GM12878 (cell line): ENCODE results near the gene SMURF1. TPM values are rescaled to one million over a fixed set of nuclear protein-coding genes. Genes with fewer than 3 reads are reported as not detected.

Experiments used
- ATAC-seq: fragments of 200-7000 bp; cut with Tn5 transposase; 3 replicates; pipeline ENCODE4 v1.9.1; 2020; ENCODE audit warnings: mild to moderate bottlenecking, moderate library complexity
- BruUV-seq: library from RNA; stranded (reverse); fragments of 400-500 nt; replicated peaks from 2 replicates; lab custom pipeline; 2021; lab: Mats Ljungman, UMichigan
- CTCF ChIA-PET: fragments of 300-600 bp; sonication (Branson Sonifier 250); formaldehyde crosslinking; extraction: SDS; loops from one replicate; lab custom pipeline; 2021; ENCODE audit warnings: inconsistent platforms; lab: Yijun Ruan, JAX
- POLR2A ChIA-PET: fragments of 350-600 bp; formaldehyde crosslinking; extraction: SDS; loops from one replicate; lab custom pipeline; 2021; ENCODE audit warnings: inconsistent platforms; lab: Charles Lee
- RAD21 ChIA-PET: fragments of 300-600 bp; sonication (Branson Sonifier 250); formaldehyde crosslinking; loops from one replicate; lab custom pipeline; 2023; ENCODE audit warnings: antibody characterized with exemption; ENCODE audit not compliant: unreplicated experiment; lab: Charles Lee
- SMC1A ChIA-PET: fragments of 300-600 bp; sonication (Branson Sonifier 250); formaldehyde crosslinking; loops from one replicate; lab custom pipeline; 2023; ENCODE audit not compliant: unreplicated experiment, uncharacterized antibody; lab: Charles Lee
- DNase-seq: peaks from one replicate; pipeline ENCODE4 v3.0.0-alpha.2; 2011; ENCODE audit warnings: low read depth, low spot score
- FAIRE-seq: peaks from 3 replicates; lab custom pipeline; 2011; peaks lifted over from hg19 to GRCh38; lab: Jason Lieb, UNC
- H2AFZ ChIP-seq: 2 replicates; pipeline ENCODE4 v1.6.0; 2011; ENCODE audit warnings: low read depth, low read length, control low read depth; ENCODE audit not compliant: control insufficient read depth
- H3K27ac ChIP-seq: 2 replicates; pipeline ENCODE4 v1.5.1; 2011; ENCODE audit warnings: control low read depth; ENCODE audit not compliant: control insufficient read depth, insufficient read depth
- H3K27me3 ChIP-seq, 2 experiments: replicated peaks in 1 of 2; 2 replicates each; pipeline versions ENCODE4 v1.6.0 to v1.6.1; 2011; ENCODE audit warnings: low read length in 1 of 2; ENCODE audit not compliant: control insufficient read depth in 2 of 2, insufficient read depth in 2 of 2
- H3K36me3 ChIP-seq, 2 experiments: 2 replicates each; pipeline ENCODE4 v1.5.1; 2011; ENCODE audit warnings: low read length in 1 of 2; ENCODE audit not compliant: control insufficient read depth in 2 of 2, insufficient read depth in 2 of 2
- H3K4me1 ChIP-seq: 2 replicates; pipeline ENCODE4 v1.6.1; 2011; ENCODE audit warnings: mild to moderate bottlenecking, low read length, moderate library complexity, mixed read lengths; ENCODE audit not compliant: control insufficient read depth, insufficient read depth
- H3K4me2 ChIP-seq: 2 replicates; pipeline ENCODE4 v1.6.0; 2011; ENCODE audit warnings: control low read depth; ENCODE audit not compliant: control insufficient read depth, insufficient read depth
- H3K4me3 ChIP-seq: fragments of 200-600 bp; sonication (generic); 2 replicates; pipeline ENCODE4 v1.5.1; 2016
- H3K79me2 ChIP-seq: 2 replicates; pipeline ENCODE4 v1.6.0; 2011; ENCODE audit warnings: low read length; ENCODE audit not compliant: control insufficient read depth, insufficient read depth
- H3K9ac ChIP-seq: 2 replicates; pipeline ENCODE4 v1.8.0; 2011; ENCODE audit warnings: low read length, control low read depth, mixed read lengths; ENCODE audit not compliant: control insufficient read depth, insufficient read depth
- H3K9me3 ChIP-seq: replicated peaks from 3 replicates; pipeline ENCODE4 v1.5.1; 2011; ENCODE audit warnings: mild to moderate bottlenecking, low read length; ENCODE audit not compliant: control insufficient read depth, insufficient read depth
- H4K20me1 ChIP-seq: 2 replicates; pipeline ENCODE4 v1.6.0; 2011; ENCODE audit not compliant: control insufficient read depth, insufficient read depth
- CBFB ChIP-seq: IDR thresholded peaks from 2 replicates; pipeline ENCODE4 v1.6.1; 2016; ENCODE audit warnings: antibody characterized with exemption, low read depth
- CBX3 ChIP-seq: fragments of 200-600 bp; sonication (generic); IDR thresholded peaks from 2 replicates; pipeline ENCODE4 v1.6.1; 2016; ENCODE audit warnings: low read depth, borderline replicate concordance
- GATAD2B ChIP-seq: fragments of 450-650 bp; conservative IDR thresholded peaks from 2 replicates; pipeline ENCODE4 v1.6.1; 2017; ENCODE audit warnings: low read depth, mild to moderate bottlenecking, moderate library complexity
- MTA3 ChIP-seq: IDR thresholded peaks from 2 replicates; pipeline ENCODE4 v1.6.1; 2012; ENCODE audit warnings: low read length, inconsistent platforms, borderline replicate concordance
- PML ChIP-seq: IDR thresholded peaks from 2 replicates; pipeline ENCODE4 v1.6.1; 2012; ENCODE audit warnings: low read length, inconsistent platforms
- SMARCA5 ChIP-seq: fragments of 450-650 bp; IDR thresholded peaks from 2 replicates; pipeline ENCODE4 v1.6.1; 2017; ENCODE audit warnings: mild to moderate bottlenecking
- ZNF207 ChIP-seq: fragments of 450-650 bp; IDR thresholded peaks from 2 replicates; pipeline ENCODE4 v1.6.1; 2014; ENCODE audit warnings: antibody characterized with exemption, mild to moderate bottlenecking, borderline replicate concordance
- ZNF24 ChIP-seq: fragments of 450-650 bp; IDR thresholded peaks from 2 replicates; pipeline ENCODE4 v1.6.1; 2017; ENCODE audit warnings: antibody characterized with exemption, mild to moderate bottlenecking
- ZNF274 ChIP-seq: IDR thresholded peaks from one replicate; pipeline ENCODE4 v1.8.0; 2011; ENCODE audit not compliant: insufficient read length, insufficient read depth
- ZSCAN29 ChIP-seq: fragments of 450-650 bp; IDR thresholded peaks from 2 replicates; pipeline ENCODE4 v1.6.1; 2017; ENCODE audit warnings: mild to moderate bottlenecking, moderate library complexity
- WGBS: methylation state at CpG from one replicate; pipeline ENCODE4 v1.1.6; 2016; ENCODE audit warnings: low lambda C conversion rate; ENCODE audit not compliant: insufficient replicate concordance, insufficient coverage; ENCODE audit errors: missing lambda C conversion rate; 5-methylcytosine and 5-hydroxymethylcytosine counted together
- in situ Hi-C: fragments of 300-500 bp; cut with MboI; formaldehyde crosslinking; loops from 9 replicates; pipeline ENCODE4 v1.14.3; 2018; ENCODE audit warnings: mixed read lengths
- intact Hi-C: fragments of 100-400 bp; cut with micrococcal nuclease; formaldehyde crosslinking; loops from one replicate; pipeline ENCODE4 v1.14.2; 2022; ENCODE audit not compliant: unreplicated experiment
- polyA plus RNA-seq, 11 experiments: library from polyadenylated mRNA; depleted of rRNA in 4 of 11; unstranded in 6 of 11; stranded (reverse) in 5 of 11; fragments of >200 nt; fragmentation: Nextera tagmentation in 4 of 11; fragmentation: Illumina TruSeq in 1 of 11; extraction: Ambion mirVana in 4 of 11; extraction: Trizol in 1 of 11; gene quantifications; 1 replicate in 1 of 11; 2 replicates in 10 of 11; pipeline versions ENCODE4 v1.2.1 to v1.2.3, GENCODE V29; 2011 to 2016; ENCODE audit warnings: inconsistent platforms in 2 of 11, missing spikeins in 2 of 11, low read depth in 1 of 11
- total RNA-seq, 4 experiments: library from RNA; depleted of rRNA in 3 of 4; stranded (reverse); fragments of >200 nt in 3 of 4; fragmentation: Illumina TruSeq in 1 of 4; extraction: Trizol in 1 of 4; gene quantifications; 2 replicates each; pipeline versions ENCODE4 v1.2.1 to v1.2.3, GENCODE V29; 2013 to 2021
- TF ChIP-seq, protein P1 (sequence below): IDR thresholded peaks from 2 replicates; pipeline ENCODE4 v1.6.1; 2012; ENCODE audit warnings: low read depth, low read length, improper control_type of control experiment

The SMURF1 gene
- total and polyA plus RNA-seq, 10 of the 15 experiments (the other 5 are each of a cell fraction or from before 2014, with no cell fraction given), result 0.76 to 14.0 (median 7.9) TPM

DNA sequence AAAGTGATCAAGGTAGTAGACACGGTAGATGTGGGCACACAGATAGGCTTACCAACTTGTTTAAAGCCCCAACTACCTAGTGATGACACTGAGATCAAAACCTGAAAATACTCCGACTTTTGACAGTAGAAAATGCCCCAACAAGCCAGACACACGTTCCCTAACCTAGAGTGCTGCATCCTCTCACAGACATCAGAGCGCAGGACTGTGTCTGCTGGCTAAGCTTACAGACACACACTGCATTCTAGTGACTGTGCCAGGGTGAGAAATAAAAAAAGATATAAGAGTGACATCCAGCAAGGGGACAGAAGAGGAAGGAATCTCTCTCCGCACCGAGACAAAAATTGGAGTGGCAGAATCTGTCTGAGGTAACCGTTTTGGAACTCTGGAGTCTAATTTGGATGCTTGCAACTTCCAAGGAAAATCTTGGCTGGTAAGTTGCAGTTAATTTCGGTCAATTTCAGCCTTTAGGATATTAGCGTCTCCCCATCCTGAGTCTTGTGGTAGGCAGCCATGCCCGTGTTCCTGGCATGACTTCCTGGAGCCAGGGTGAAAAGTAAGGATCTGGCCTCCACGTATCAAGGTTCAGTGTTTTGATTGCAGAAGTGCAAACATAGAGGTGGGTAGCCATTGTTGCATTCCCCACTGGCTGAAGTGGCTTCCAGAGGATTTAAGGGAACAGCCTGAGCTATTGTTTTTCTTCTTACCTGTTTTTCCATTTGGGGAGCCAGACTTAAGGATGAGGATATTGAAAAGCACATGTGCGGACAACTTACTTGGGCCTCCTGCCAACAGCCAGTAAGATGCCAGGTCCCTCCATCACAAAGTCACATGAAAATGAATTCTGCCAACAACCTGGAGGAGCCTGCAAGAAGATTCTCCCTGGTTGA is 124.1 kb downstream of the SMURF1 start:
- H2AFZ ChIP-seq, result no peak overlapping the region
- FAIRE-seq, result no peak
- ChIA-PET POLR2A (no interaction called here), RAD21 (no interaction called here), SMC1A (no interaction called here), CTCF (no interaction called here)
- H3K9me3 ChIP-seq, result no peaks in the 10 kb centered on the region; the same call in 2 of the 3 replicates
- 96% methylated on average over 12 of the region's 12 CpGs for WGBS
- in situ Hi-C loops (no loop called here), intact Hi-C loops (no loop called here)
- H3K9ac ChIP-seq, result no peak overlapping the region
- no TSS peak for BruUV-seq
- TF ChIP-seq PML (no peak), ZNF207 (no peak), ZSCAN29 (no peak), ZNF274 (no peak), MTA3 (no peak), CBX3 (no peak), GATAD2B (no peak), ZNF24 (no peak), SMARCA5 (no peak), CBFB (no peak)
- TF ChIP-seq, protein P1, sequence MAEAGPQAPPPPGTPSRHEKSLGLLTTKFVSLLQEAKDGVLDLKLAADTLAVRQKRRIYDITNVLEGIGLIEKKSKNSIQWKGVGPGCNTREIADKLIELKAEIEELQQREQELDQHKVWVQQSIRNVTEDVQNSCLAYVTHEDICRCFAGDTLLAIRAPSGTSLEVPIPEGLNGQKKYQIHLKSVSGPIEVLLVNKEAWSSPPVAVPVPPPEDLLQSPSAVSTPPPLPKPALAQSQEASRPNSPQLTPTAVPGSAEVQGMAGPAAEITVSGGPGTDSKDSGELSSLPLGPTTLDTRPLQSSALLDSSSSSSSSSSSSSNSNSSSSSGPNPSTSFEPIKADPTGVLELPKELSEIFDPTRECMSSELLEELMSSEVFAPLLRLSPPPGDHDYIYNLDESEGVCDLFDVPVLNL, result no peak
- H4K20me1 ChIP-seq, result no peaks in the 10 kb centered on the region
- H3K27ac ChIP-seq, result no peak overlapping the region
- H3K79me2 ChIP-seq, result no peaks in the 10 kb centered on the region
- peaks cover 0 to 11% of the 10 kb centered on the region in 2 experiments; a peak in 2 of 4 replicates for H3K36me3 ChIP-seq
- DNase-seq, result no peak
- H3K4me3 ChIP-seq, result no peak overlapping the region
- no peaks in the 10 kb centered on the region for H3K27me3 ChIP-seq
- no peak overlapping the region for H3K4me2 ChIP-seq
- no peak for ATAC-seq
- no peaks in the 10 kb centered on the region for H3K4me1 ChIP-seq
